ENCODE results near the gene PC. TPM values are rescaled to one million over a fixed set of nuclear protein-coding genes. Genes with fewer than 3 reads are reported as not detected.

Gene PC
- total RNA-seq, 4 donors from 2014 or later, result 91.0 to 240 (median 134) TPM

GRCh38 chr11:66843776-66844495 lies 114.2 kb downstream of the PC start:
- ATAC-seq (ENCODE audit: low FRiP score), result no peak
- no peak for DNase-seq (ENCODE audit: low spot score)
- TF ChIP-seq CTCF (IDR thresholded peaks at IDR 0.05), result no peak

GRCh38 chr11:66842896-66843775 lies 115.0 kb downstream of the PC start, which contains the start of gene RCE1:
Gene RCE1 (plus strand): TSS chr11:66843441. CDS start chr11:66843456, 15 bp downstream.
- peak; percentile 93 for ATAC-seq (ENCODE audit: low FRiP score)
- DNase-seq (ENCODE audit: low spot score), result peak; percentile 68
- no peak for TF ChIP-seq CTCF (IDR thresholded peaks at IDR 0.05)

GRCh38 chr11:66842501-66842895 lies 115.7 kb downstream of the PC start:
- TF ChIP-seq CTCF (IDR thresholded peaks at IDR 0.05), result no peak
- DNase-seq (ENCODE audit: low spot score) (no peak), ATAC-seq (ENCODE audit: low FRiP score) (no peak)

- TF ChIP-seq CTCF (IDR thresholded peaks at IDR 0.05), result no peak
- no peak for ATAC-seq (ENCODE audit: low FRiP score)
- DNase-seq (ENCODE audit: low spot score), result no peak
Measured at GRCh38 chr11:66841861-66842260, 116.3 kb downstream of the PC start.

GRCh38 chr11:66840317-66841091 lies 117.7 kb downstream of the PC start:
- ATAC-seq (ENCODE audit: low FRiP score), result no peak
- no peak for TF ChIP-seq CTCF (IDR thresholded peaks at IDR 0.05)
- DNase-seq (ENCODE audit: low spot score), result no peak

- no peak for DNase-seq (ENCODE audit: low spot score)
- no peak for TF ChIP-seq CTCF (IDR thresholded peaks at IDR 0.05)
- peak; percentile 52 for ATAC-seq (ENCODE audit: low FRiP score)
Measured at GRCh38 chr11:66835768-66836405, 122.3 kb downstream of the PC start.
